ENCODE results near the gene SSBP2. TPM values are rescaled to one million over a fixed set of nuclear protein-coding genes. Genes with fewer than 3 reads are reported as not detected.

The SSBP2 gene
- total RNA-seq, 1 experiment from 2014 or later, result 5.2 TPM

DNA sequence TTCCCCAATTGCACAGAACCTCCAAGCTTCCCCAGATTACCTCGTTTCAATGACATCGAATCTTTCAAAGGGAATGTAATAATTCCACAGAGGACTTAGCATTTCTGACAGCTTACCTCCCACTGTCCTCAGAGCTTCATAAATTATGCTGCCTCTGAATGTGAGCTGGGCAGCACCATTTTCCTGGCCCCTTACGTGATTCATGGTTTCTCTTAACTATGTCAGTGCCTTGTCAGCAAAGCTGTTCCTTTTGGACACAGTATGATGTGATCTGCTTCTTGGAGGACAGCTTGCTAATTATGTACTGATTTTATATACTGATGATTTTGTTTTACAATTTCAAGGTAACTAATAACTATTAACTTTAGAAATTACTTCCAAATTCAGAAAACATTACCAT is 27.7 kb upstream of the SSBP2 start:
- H3K79me2 ChIP-seq (ENCODE audit: insufficient read depth, low read length), result no peaks in the 10 kb centered on the region
- no peaks in the 10 kb centered on the region for H3K36me3 ChIP-seq (ENCODE audit: control insufficient read depth in 1 of 2, insufficient read depth in 2 of 2, low read length in 2 of 2)
- H3K4me1 ChIP-seq (ENCODE audit: control insufficient read depth in 1 of 2, insufficient read depth in 2 of 2, low read length in 2 of 2), result no peaks in the 10 kb centered on the region
- no peaks in the 10 kb centered on the region for H4K20me1 ChIP-seq (ENCODE audit: insufficient read depth)
- DNase-seq (ENCODE audit: low read depth, low spot score), result no peak
- ChIA-PET POLR2A (interaction anchor here (1.1 kb wide), 1 partner anchor 9 kb away, joined by 3 read pairs; no protein-coding TSS in a partner anchor), RAD21 (ENCODE audit: low non-redundant PET in 1 of 2, low total read pairs in 2 of 2, uncharacterized antibody in 2 of 2, unreplicated experiment in 2 of 2) (no interaction called here), CTCF (no interaction called here)
- intact Hi-C loops (cut with micrococcal nuclease), result no loop called here
- TF ChIP-seq CTCF (IDR thresholded peaks at IDR 0.05 in 2 of 3, conservative IDR thresholded peaks at IDR 0.05 in 1 of 3; ENCODE audit: borderline replicate concordance in 1 of 3, insufficient read depth in 1 of 3, low read depth in 2 of 3, low read length in 2 of 3) (no peak), ATF3 (IDR thresholded peaks at IDR 0.05) (no peak), ELF1 (IDR thresholded peaks at IDR 0.05; ENCODE audit: borderline replicate concordance, low read depth) (no peak)
- H3K4me3 ChIP-seq (replicated peaks in 1 of 2; ENCODE audit: low read depth in 1 of 2, low read length in 2 of 2), result no peak overlapping the region
- no peak overlapping the region for H3K27ac ChIP-seq (ENCODE audit: low read depth, low read length)
- H3K9me3 ChIP-seq (ENCODE audit: control insufficient read depth in 1 of 2, insufficient read depth in 1 of 2, low read depth in 1 of 2, low read length in 2 of 2), result no peaks in the 10 kb centered on the region
- H3K9ac ChIP-seq (ENCODE audit: low read length), result no peak overlapping the region
- H3K9me2 ChIP-seq (ENCODE audit: insufficient read depth), result no peaks in the 10 kb centered on the region
- no peak overlapping the region for H2AFZ ChIP-seq (ENCODE audit: low read depth, low read length, poor library complexity, severe bottlenecking)
- H3K4me2 ChIP-seq (ENCODE audit: low read length), result 0 out of 2 replicates have a peak overlapping the region, but pooled peaks have one; percentile 8
- no TSS peak for BruUV-seq (replicated peaks)
- ATAC-seq, result no peak
- no peaks in the 10 kb centered on the region for H3K27me3 ChIP-seq (ENCODE audit: insufficient read depth, low read length)

- no peak overlapping the region for H3K27ac ChIP-seq (ENCODE audit: low read depth, low read length)
- H3K27me3 ChIP-seq (ENCODE audit: insufficient read depth, low read length), result no peaks in the 10 kb centered on the region
- no peak for TF ChIP-seq POLR2AphosphoS5 (IDR thresholded peaks at IDR 0.05; ENCODE audit: low read depth, low read length)
- TF ChIP-seq YY1 (IDR thresholded peaks at IDR 0.05; ENCODE audit: extremely low read depth, insufficient replicate concordance, low read depth, low read length), result no peak
- no peak for TF ChIP-seq SIN3A (IDR thresholded peaks at IDR 0.05; ENCODE audit: low read depth)
- TF ChIP-seq FOSL1 (IDR thresholded peaks at IDR 0.05; ENCODE audit: low read depth), result no peak
- no peaks in the 10 kb centered on the region for H3K4me1 ChIP-seq (ENCODE audit: control insufficient read depth in 1 of 2, insufficient read depth in 2 of 2, low read length in 2 of 2)
- no peaks in the 10 kb centered on the region for H4K20me1 ChIP-seq (ENCODE audit: insufficient read depth)
- H3K36me3 ChIP-seq (ENCODE audit: control insufficient read depth in 1 of 2, insufficient read depth in 2 of 2, low read length in 2 of 2), result no peaks in the 10 kb centered on the region
- DNase-seq (ENCODE audit: low read depth, low spot score) (no peak), ATAC-seq (no peak)
- no peak overlapping the region for H3K4me3 ChIP-seq (replicated peaks in 1 of 2; ENCODE audit: low read depth in 1 of 2, low read length in 2 of 2)
- ChIA-PET RAD21 (ENCODE audit: low non-redundant PET in 1 of 2, low total read pairs in 2 of 2, uncharacterized antibody in 2 of 2, unreplicated experiment in 2 of 2) (no interaction called here), POLR2A (no interaction called here), CTCF (no interaction called here)
- no peak overlapping the region for H3K9ac ChIP-seq (ENCODE audit: low read length)
- no TSS peak for BruUV-seq (replicated peaks)
- H3K4me2 ChIP-seq (ENCODE audit: low read length), result no peak overlapping the region
- H3K79me2 ChIP-seq (ENCODE audit: insufficient read depth, low read length), result no peaks in the 10 kb centered on the region
- intact Hi-C loops (cut with micrococcal nuclease), result no loop called here
- no peaks in the 10 kb centered on the region for H3K9me3 ChIP-seq (ENCODE audit: control insufficient read depth in 1 of 2, insufficient read depth in 1 of 2, low read depth in 1 of 2, low read length in 2 of 2)
- no peaks in the 10 kb centered on the region for H3K9me2 ChIP-seq (ENCODE audit: insufficient read depth)
- H2AFZ ChIP-seq (ENCODE audit: low read depth, low read length, poor library complexity, severe bottlenecking), result no peak overlapping the region
These were observed 25.4 kb upstream of the SSBP2 start for GRCh38 chr5:81776258-81776657.

Measured in HCT116 (cell line).